ENCODE data around the gene CLEC3B.

DNA sequence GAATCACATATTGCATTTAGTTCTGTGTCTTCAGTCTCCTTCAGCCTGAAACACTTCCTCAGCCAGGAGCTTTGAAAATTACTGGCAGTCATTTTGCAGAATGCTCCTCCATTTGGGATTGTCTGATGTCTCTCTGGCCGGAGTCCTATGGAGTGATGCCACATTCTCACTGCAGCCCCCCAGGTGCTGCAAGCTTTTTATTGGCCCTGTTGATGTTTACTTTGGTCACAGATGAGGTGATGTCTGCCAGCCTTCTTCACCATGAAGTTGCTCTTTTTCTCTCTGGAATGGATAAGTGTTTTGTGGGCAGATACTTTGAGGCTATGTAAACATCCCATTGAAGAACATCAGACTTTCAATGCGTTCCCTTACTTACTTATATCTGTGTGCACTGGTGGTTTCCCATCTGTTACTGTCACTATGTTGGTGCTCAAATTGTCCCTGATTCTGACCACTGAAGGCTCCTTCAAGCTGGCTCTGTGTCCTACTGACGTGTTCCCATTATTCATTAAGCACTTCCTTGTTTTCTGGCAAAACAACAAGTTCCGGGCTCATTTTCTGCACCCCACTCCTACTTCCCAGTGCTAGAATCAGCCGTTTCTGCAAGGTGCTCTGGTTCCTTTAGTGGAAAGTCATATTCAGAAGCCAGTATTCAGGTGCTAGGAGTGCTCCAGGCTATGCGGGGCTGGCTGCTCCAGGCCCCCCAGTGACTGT lies 1.4 kb upstream of the CLEC3B start:
- TF ChIP-seq, protein P1, sequence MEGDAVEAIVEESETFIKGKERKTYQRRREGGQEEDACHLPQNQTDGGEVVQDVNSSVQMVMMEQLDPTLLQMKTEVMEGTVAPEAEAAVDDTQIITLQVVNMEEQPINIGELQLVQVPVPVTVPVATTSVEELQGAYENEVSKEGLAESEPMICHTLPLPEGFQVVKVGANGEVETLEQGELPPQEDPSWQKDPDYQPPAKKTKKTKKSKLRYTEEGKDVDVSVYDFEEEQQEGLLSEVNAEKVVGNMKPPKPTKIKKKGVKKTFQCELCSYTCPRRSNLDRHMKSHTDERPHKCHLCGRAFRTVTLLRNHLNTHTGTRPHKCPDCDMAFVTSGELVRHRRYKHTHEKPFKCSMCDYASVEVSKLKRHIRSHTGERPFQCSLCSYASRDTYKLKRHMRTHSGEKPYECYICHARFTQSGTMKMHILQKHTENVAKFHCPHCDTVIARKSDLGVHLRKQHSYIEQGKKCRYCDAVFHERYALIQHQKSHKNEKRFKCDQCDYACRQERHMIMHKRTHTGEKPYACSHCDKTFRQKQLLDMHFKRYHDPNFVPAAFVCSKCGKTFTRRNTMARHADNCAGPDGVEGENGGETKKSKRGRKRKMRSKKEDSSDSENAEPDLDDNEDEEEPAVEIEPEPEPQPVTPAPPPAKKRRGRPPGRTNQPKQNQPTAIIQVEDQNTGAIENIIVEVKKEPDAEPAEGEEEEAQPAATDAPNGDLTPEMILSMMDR (IDR thresholded peaks at IDR 0.05): no peak
- TF ChIP-seq POLR2A (IDR thresholded peaks at IDR 0.05): no peak
